ENCODE results near the gene MYT1. TPM values are rescaled to one million over a fixed set of nuclear protein-coding genes. Genes with fewer than 3 reads are reported as not detected.

MYT1 gene
- total and polyA plus RNA-seq, 5 donors = 0.31 to 1.5 (median 1.2) TPM

DNA sequence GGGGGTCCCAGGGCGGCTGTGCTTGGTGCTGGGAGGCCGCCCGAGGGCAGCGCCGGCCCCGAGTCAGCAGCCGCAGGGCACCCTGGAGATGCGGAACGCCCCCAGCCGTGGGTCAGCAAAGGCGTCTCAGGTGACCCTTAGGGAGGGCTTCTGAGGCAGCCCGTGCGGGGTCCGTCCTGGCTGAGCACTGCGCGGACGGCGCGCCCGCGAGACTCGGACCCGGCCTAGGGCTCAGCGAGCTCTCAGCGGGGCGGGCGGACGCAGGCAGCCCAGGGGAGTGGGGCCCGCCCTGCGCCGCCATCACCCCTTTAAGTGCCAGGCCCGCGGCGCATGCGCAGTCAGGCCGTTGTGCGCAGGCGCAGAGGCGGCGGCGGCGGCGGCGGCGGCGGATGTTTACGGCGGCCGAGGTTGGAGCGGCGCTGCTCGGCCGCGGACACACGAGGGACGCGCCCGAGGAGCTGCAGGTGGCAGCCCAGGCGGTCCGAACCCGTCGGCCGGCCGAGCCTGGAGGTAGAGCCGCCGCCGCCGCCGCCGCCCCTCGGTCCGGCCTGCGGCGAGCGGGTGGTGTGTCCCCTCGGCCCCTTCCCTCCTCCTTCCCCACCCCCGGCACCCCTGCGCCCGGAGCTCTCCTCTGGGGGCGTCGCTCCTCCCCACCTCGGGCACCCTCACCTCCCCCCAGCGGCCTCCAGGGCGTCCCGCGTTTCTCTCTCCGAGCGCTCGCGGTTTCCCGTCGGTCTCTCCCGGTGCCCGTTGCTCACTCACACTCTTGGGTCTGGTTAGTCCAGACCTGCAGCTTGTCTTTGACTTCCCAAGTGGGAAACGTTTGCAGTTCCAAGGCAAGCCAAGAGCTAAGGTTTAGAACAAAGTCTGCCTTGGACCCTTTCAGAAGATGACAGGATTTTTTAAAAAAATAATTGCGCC lies 91.4 kb downstream of the MYT1 start, which contains the start of gene PCMTD2:
TSS of gene PCMTD2 (plus strand) at position 388 of the 921 bp plus-strand sequence. CDS start 4,218 bp downstream, outside the sequence.
- intact Hi-C loops (cut with DNase I) = no loop called here
- Histone ChIP-seq H3K9me3 (ENCODE audit: control insufficient read depth, low read length) (no peaks in the 10 kb centered on the region), H3K27me3 (ENCODE audit: control insufficient read depth, insufficient read depth) (no peaks in the 10 kb centered on the region), H3K4me3 (ENCODE audit: low read length) (peak within 1 kb of the TSS; percentile 82), H3K4me1 (ENCODE audit: control insufficient read depth, insufficient read depth, low read length) (peaks cover 10% of the 10 kb centered on the region), H3K27ac (ENCODE audit: low read length) (peak within 1 kb of the TSS; percentile 90)
- WGBS = under 1% methylated on average over 96 of the region's 96 CpGs
- DNase-seq = peak; percentile 84 to 95 (median 93)
- peak; percentile 95 to 96 for ATAC-seq

DNA sequence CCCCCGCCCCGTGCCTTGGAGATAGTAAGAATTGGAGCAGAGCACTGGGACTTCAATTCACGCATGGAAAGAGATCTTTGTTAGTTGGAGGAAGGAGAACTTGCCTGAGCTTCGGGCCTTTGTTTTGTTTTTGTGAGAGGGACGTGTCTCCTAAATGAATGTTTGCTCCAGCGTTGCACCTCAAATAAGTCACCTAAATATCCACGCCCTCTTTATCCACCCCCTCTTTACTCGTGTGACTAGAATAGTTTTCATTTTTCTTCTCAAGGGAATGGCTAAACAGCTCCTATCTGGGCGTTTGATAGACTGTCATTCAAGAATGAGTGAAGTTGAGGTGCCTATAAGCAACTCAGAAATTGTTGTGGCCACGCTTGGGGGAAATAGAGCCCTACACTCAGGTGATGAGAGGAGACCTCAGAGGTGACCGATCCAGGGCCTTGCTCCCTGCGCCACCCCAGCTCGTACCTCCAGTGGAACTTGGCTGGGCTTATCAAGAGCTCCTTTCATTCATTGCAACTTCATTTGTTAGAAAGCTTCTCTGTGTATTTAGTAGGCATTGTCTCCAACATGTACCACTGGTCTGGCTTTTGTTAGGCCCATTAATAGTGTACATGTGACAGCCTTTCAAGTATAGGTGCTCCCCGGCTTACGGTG lies 92.2 kb downstream of the MYT1 start:
- no peak for DNase-seq
- Histone ChIP-seq H3K9me3 (ENCODE audit: control insufficient read depth, low read length) (no peaks in the 10 kb centered on the region), H3K4me3 (ENCODE audit: low read length) (peak overlapping the region; percentile 82), H3K27ac (ENCODE audit: low read length) (peak overlapping the region; percentile 81), H3K27me3 (ENCODE audit: control insufficient read depth, insufficient read depth) (no peaks in the 10 kb centered on the region), H3K4me1 (ENCODE audit: control insufficient read depth, insufficient read depth, low read length) (peaks cover 10% of the 10 kb centered on the region)
- intact Hi-C loops (cut with DNase I) = no loop called here
- no peak for ATAC-seq
- WGBS = 16% methylated on average over 15 of the region's 15 CpGs

- Histone ChIP-seq H3K4me3 (ENCODE audit: low read length) (peak overlapping the region; percentile 82), H3K27ac (ENCODE audit: low read length) (peak overlapping the region; percentile 42)
- peak; percentile 8 to 17 for ATAC-seq
Observed at GRCh38 chr20:64257107-64257757, 93.0 kb downstream of the MYT1 start.

GRCh38 chr20:64258071-64258823 lies 94.0 kb downstream of the MYT1 start:
- peaks cover 13% of the 10 kb centered on the region for H3K4me1 ChIP-seq (ENCODE audit: control insufficient read depth, insufficient read depth, low read length)
- intact Hi-C loops (cut with DNase I) = no loop called here
- WGBS = 78% methylated on average over 9 of the region's 9 CpGs
- H3K9me3 ChIP-seq (ENCODE audit: control insufficient read depth, low read length) = no peaks in the 10 kb centered on the region
- H3K27ac ChIP-seq (ENCODE audit: low read length) = no peak overlapping the region
- H3K4me3 ChIP-seq (ENCODE audit: low read length) = no peak overlapping the region
- ATAC-seq (no peak), DNase-seq (no peak)
- no peaks in the 10 kb centered on the region for H3K27me3 ChIP-seq (ENCODE audit: control insufficient read depth, insufficient read depth)

More at GRCh38 chr20:64257107-64257757, 93.0 kb downstream of the MYT1 start:
- DNase-seq = no peak
- peaks cover 10% of the 10 kb centered on the region for H3K4me1 ChIP-seq (ENCODE audit: control insufficient read depth, insufficient read depth, low read length)
- no peaks in the 10 kb centered on the region for H3K9me3 ChIP-seq (ENCODE audit: control insufficient read depth, low read length)
- no peaks in the 10 kb centered on the region for H3K27me3 ChIP-seq (ENCODE audit: control insufficient read depth, insufficient read depth)
- 73% methylated on average over 13 of the region's 13 CpGs for WGBS
- intact Hi-C loops (cut with DNase I) = no loop called here

- ATAC-seq = no peak
- intact Hi-C loops (cut with DNase I) = no loop called here
Observed at GRCh38 chr20:64260239-64260638, 96.0 kb downstream of the MYT1 start.

DNA sequence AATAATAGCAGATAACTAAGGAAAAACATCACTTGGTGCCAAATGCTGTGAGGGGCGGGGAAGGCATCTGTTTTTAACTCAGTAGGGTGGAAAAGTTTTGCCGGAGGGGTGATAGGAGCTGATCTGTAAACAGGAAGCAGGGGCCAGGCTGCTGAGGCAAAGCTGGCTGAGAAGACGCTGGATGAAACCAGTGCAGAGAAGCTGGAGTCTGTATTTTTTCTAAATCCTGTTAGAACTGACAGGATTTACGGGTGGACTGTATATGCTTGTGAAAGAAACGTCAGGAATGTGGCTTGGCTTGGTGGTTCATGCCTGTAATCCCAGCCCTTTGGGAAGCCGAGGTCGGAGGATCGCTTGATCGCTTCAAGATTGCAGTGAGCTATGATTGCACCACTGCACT lies 96.9 kb downstream of the MYT1 start:
- intact Hi-C loops (cut with DNase I) = no loop called here
- peak overlapping the region; percentile 72 for H3K27ac ChIP-seq (ENCODE audit: low read length)
- 12% methylated on average over 9 of the region's 9 CpGs for WGBS

More at GRCh38 chr20:64260239-64260638, 96.0 kb downstream of the MYT1 start:
- Histone ChIP-seq H3K9me3 (ENCODE audit: control insufficient read depth, low read length) (no peaks in the 10 kb centered on the region), H3K27ac (ENCODE audit: low read length) (peak overlapping the region; percentile 57), H3K27me3 (ENCODE audit: control insufficient read depth, insufficient read depth) (no peaks in the 10 kb centered on the region), H3K4me3 (ENCODE audit: low read length) (no peak overlapping the region), H3K4me1 (ENCODE audit: control insufficient read depth, insufficient read depth, low read length) (peaks cover 15% of the 10 kb centered on the region)
- DNase-seq = no peak
- 64% methylated on average over 6 of the region's 6 CpGs for WGBS

GRCh38 chr20:64264091-64264490 lies 99.8 kb downstream of the MYT1 start:
- Histone ChIP-seq H3K4me1 (ENCODE audit: control insufficient read depth, insufficient read depth, low read length) (peaks cover 11% of the 10 kb centered on the region), H3K27ac (ENCODE audit: low read length) (no peak overlapping the region), H3K9me3 (ENCODE audit: control insufficient read depth, low read length) (no peaks in the 10 kb centered on the region), H3K27me3 (ENCODE audit: control insufficient read depth, insufficient read depth) (no peaks in the 10 kb centered on the region), H3K4me3 (ENCODE audit: low read length) (no peak overlapping the region)
- intact Hi-C loops (cut with DNase I) = no loop called here
- WGBS = 73% methylated on average over 4 of the region's 4 CpGs
- ATAC-seq (no peak), DNase-seq (no peak)

More for the DNA sequence above, 96.9 kb downstream of the MYT1 start:
- Histone ChIP-seq H3K4me1 (ENCODE audit: control insufficient read depth, insufficient read depth, low read length) (peaks cover 15% of the 10 kb centered on the region), H3K9me3 (ENCODE audit: control insufficient read depth, low read length) (no peaks in the 10 kb centered on the region), H3K4me3 (ENCODE audit: low read length) (peak overlapping the region; percentile 16), H3K27me3 (ENCODE audit: control insufficient read depth, insufficient read depth) (no peaks in the 10 kb centered on the region)
- ATAC-seq (peak; percentile 58 to 71), DNase-seq (peak in 1 of 3 donors; percentile 73)

GRCh38 chr20:64265201-64265600 lies 100.9 kb downstream of the MYT1 start:
- H3K27me3 ChIP-seq (ENCODE audit: control insufficient read depth, insufficient read depth) = no peaks in the 10 kb centered on the region
- H3K4me1 ChIP-seq (ENCODE audit: control insufficient read depth, insufficient read depth, low read length) = peaks cover 9% of the 10 kb centered on the region
- no peaks in the 10 kb centered on the region for H3K9me3 ChIP-seq (ENCODE audit: control insufficient read depth, low read length)
- WGBS = 39% methylated on average over 5 of the region's 5 CpGs
- intact Hi-C loops (cut with DNase I) = no loop called here
- H3K27ac ChIP-seq (ENCODE audit: low read length) = peak overlapping the region; percentile 73
- H3K4me3 ChIP-seq (ENCODE audit: low read length) = no peak overlapping the region
- DNase-seq (no peak), ATAC-seq (peak in 1 of 2 donors; percentile 41)

- peaks cover 6% of the 10 kb centered on the region for H3K4me1 ChIP-seq (ENCODE audit: control insufficient read depth, insufficient read depth, low read length)
- peak overlapping the region; percentile 73 for H3K27ac ChIP-seq (ENCODE audit: low read length)
- H3K9me3 ChIP-seq (ENCODE audit: control insufficient read depth, low read length) = no peaks in the 10 kb centered on the region
- ATAC-seq (no peak), DNase-seq (no peak)
- intact Hi-C loops (cut with DNase I) = no loop called here
- no peak overlapping the region for H3K4me3 ChIP-seq (ENCODE audit: low read length)
- no peaks in the 10 kb centered on the region for H3K27me3 ChIP-seq (ENCODE audit: control insufficient read depth, insufficient read depth)
- 72% methylated on average over 5 of the region's 5 CpGs for WGBS
Observed at GRCh38 chr20:64266988-64267387, 102.7 kb downstream of the MYT1 start.

DNA sequence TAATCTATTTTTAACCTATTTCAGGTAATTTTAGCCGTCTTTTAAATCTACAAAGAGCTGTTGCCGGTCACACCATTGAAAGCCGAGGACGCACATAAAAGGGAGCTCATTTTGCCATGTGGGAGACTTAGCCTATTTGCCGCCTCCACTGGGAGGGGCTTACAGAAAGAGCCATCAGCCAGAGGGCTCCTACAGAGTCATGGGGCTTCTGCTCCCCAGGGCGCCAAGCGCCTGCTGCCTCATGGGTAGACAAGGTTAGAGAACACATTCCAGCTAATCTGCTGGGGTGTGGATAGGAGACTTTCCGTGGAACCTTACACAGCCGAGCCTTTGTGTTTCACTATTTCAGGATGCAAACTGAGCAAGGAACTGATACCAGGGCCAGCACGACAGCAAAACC lies 103.9 kb downstream of the MYT1 start:
- Histone ChIP-seq H3K9me3 (ENCODE audit: control insufficient read depth, low read length) (no peaks in the 10 kb centered on the region), H3K4me1 (ENCODE audit: control insufficient read depth, insufficient read depth, low read length) (peaks cover 2% of the 10 kb centered on the region), H3K27ac (ENCODE audit: low read length) (peak overlapping the region; percentile 57), H3K4me3 (ENCODE audit: low read length) (no peak overlapping the region), H3K27me3 (ENCODE audit: control insufficient read depth, insufficient read depth) (no peaks in the 10 kb centered on the region)
- intact Hi-C loops (cut with DNase I) = no loop called here
- DNase-seq (peak in 2 of 3 donors; percentile 69 to 72), ATAC-seq (peak; percentile 73 to 75)
- WGBS = 67% methylated on average over 10 of the region's 10 CpGs

Data from right cardiac atrium (tissue), 5 donors.